HG03196 (cell line): ENCODE measurements around the gene CACNA1C.

Experiments used
- ATAC-seq: cut with Tn5 transposase; IDR thresholded peaks from one replicate; pipeline ENCODE4 v1.9.1; 2021; ENCODE audit not compliant: unreplicated experiment

The CACNA1C gene

DNA sequence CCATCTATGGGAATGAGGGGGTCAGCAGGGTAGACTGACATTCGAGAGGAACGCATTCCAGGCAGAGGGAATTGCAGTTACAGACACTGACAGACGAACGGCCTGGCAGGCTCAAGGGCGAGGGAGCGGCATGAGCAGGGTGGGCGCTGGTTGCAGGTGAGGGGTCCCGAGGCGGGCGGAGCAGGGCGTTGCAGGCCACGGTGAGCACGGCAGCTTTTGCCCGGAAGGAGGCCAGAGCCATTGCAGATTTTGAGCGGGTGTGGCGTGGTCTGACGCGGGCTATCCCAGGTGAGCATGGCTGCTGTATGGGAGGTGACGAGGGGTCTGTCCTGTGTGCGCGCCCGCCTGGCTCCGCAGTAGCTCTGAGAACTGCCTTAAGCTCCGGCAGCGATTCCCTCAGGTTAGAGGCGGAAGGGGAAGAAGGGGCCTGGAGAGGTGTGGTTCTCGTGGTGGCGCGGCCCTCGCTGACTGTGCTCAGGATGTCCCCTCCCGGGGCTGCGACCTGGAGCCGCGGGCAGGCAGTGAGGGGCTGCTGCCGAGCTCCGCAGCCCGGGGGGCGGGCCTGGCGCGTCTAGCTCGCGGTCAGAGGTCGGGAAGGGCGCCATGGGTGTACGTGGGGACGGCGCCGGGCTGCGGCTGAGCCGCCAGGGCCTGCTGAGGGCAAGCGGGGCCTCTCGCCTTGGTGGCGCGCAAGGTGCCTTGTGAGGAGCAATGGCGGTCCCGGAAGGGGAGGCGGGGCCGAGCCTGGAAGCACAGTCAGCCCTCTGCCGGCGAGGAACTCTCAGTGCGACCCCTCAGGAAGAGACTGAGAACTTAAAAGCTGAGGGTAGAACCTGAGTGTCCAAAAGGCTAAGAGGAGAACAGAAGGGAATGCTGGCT, 177.1 kb downstream of the CACNA1C start:
- no peak for ATAC-seq

DNA sequence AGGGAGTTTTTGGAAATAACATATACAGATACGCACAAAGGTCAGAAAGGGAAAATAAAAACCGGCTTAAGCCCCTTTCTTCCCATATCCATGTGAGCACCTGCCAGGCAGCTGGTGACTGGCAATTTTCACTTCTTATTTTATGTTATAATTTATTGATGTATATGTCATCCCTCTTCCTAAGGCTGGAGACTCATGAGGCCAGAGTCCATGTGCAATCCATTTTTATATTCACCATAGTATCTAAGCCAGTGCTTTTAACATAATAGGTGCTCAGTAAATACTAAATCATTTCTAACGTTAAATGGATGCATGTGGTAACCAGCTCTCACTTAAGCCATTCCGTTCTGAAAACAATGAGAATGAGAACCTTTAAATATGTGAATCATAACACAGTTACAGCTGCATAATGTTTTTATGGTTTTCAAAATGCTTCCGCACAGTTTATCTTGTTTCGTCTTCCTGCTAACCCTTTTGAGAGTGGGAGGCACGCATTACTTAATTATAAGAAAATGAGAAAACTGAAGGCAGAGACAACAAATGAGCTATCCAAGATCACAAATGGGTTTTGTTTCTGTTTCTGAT, 178.3 kb downstream of the CACNA1C start:
- ATAC-seq = no peak

DNA sequence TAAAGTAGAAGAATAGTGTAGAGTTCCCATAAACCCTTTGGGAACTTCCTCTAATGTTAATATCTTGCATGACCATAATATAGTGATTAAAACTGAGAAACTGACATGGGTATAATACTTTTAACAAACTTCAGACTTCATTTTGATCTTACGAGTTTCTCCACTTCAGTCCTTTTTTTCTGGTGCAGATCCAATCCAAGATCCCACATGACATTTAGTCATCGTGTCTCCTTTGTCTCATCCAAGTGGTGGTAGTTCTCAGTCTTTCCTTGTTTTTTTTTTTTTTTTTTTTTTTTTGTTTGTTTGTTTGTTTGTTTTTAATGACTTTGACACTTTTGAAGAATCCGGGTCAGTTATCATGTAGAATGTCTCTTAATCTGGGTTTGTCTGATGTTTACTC, 179.2 kb downstream of the CACNA1C start:
- ATAC-seq = no peak

DNA sequence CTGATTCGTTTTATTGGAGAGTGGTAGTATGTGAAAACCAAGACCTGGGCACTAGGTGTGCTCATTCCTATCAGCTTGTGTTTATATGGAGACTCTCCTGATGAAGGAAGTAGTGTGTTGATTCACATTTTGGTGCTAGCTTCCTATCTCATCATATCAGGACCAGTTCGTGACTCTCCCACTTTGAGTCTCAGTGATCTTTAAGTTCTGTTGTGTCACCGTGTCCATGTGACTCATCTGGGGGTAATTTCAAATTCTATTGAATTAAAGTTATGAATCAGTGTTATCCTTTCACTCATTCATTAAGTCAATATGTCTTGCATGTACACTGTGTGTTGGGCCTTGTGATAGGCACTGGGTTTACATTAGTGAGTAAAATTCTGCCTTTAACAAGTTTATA, 180.2 kb downstream of the CACNA1C start:
- no peak for ATAC-seq

DNA sequence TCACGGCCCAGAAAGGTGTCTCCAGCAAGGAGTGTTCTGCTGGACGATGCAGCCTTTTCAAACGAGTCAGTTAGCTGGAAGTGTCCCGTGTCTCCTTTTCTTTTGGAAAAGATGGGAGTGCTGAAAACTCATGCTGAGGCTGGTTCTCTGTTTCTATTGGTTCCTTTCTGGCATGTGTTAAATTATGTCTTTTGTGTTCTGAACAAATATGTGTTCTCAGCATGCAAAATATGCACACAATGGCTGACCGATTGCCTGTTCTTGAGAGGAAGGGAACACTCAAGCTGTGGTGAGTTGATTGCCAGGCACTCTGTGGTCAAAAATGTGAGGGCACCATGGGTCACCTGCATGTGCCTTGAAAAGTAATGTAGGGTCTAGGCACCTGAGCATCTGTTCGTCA, 181.3 kb downstream of the CACNA1C start:
- no peak for ATAC-seq

DNA sequence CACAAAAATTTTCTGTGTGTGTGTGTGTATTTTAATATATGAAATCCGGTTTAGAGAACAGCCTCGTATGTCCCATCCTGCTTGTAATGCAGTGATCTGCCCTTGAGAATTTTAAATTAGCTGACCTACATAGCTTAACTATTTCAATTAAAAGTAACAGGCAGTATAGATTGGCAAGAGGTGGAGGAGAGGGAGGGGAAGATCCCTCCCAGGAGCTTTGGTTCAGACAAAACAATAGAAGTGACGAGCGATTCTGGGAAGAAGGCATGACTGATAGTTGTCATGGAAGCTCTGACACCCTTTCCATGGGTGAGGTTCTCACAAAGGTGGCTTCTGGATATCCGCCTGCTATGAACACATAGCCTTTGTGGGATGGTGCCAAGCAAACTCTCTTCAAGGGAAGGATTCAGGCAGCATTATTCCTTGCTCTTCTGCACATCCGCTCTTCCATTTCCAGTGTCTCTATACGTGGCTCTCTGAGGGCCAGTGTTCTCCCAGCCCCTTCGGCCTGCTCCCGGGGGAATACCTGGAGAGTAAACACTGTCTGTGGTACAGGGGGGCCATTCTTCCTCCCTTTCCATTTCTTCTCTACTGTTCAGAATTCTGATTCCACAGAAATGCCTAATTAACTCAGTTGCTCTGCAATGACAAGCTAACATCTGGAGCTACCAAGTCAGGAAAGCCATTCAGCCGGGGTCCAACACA, 182.0 kb downstream of the CACNA1C start:
- no peak for ATAC-seq

DNA sequence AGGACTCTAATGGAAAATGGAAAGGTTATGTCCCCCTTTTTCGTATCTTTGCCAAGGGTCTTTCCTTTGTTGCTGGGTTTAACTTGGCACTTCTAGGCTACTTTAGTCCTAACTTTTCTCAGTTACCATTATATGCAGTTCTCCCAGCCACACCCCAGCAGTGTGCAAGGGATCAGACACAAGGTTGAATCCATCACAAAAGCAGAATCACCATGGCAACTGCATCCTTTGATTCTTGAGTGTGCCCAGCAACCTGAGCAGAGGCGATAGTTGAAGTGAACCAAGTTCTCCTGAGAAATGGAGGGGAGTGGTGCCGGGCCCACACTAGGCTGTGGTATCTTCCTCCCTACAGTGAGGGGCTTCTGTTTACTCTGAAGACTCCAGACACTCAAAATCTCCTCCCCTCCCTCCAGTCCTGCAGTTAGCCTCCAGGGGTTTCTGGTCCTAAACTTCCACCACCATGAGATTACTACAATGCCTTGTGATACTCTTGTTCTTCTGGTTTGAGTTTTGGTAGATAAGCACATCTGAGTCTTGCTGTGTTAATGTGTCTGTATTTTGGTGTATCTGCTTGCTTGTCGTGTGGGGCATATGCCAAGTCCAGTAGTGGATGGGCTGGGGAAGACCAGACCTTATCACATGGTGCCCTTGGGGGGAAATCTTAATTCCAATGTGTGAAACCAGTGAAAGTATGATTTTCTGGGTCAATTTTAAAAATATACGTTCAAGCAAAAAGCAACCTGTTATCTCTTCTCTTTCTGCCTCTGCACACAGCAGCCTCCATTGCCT, 183.9 kb downstream of the CACNA1C start:
- ATAC-seq = no peak

DNA sequence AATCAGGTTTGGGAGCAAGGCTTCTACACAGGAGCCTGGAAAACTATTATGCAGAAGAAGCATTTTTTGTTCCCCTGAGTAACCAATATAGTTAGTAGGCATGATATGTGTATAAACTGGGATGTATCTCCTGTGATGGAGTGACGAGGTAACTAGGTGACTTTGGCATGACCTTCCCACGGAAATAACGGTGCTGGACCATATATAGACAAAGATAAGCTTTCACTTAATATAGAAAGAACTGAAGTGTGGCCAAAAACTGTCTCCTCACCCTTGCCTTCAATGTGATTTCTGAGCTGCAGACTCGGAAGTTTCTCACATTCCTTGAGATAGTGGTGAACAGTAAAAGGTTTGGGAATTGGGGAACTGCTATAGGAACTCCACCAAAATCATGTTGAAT, 185.3 kb downstream of the CACNA1C start:
- ATAC-seq = no peak

DNA sequence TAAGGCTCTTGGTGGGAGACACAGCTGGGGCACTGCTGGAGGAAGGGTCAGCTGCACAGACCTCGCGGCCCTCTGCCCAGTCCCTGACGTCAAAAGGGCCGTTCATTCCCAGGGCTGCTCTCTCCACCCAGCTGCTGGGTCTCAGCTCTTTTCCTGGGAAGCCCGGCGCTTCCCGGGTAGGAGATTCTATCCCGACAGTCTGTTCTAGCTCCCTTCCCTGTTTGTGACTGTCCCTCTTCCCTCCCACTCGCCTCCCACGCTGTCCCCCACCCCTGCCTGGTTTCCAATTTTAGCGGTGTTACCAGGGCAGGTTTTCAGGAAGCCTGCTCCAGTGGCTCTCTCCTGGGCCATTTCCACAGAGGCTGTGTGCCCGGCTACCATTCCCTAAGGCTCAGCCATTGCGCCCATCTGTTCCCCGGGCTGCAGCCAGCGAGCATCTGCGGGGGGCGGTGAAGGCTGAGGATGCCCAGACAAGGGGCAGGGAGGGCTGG, 186.6 kb downstream of the CACNA1C start:
- ATAC-seq = no peak

DNA sequence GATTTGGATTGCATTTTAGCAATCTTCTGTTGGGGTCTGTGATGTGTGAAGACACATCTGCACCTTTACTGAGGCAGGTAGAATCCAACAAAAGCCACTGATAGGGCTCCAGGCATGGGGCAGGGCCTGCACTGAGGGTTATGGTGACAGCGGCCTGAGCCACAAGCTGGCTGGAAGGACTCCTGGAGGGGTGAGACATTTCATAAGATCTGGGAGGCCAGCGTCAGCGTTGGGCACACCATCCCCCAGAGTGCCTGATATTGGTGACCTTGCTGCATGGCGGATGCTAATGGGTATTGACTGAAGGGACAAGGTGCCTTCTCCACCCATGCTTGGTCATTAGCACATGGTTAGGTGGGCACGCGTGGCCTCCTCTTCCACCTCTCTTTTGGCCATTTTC, 187.6 kb downstream of the CACNA1C start:
- ATAC-seq = no peak

DNA sequence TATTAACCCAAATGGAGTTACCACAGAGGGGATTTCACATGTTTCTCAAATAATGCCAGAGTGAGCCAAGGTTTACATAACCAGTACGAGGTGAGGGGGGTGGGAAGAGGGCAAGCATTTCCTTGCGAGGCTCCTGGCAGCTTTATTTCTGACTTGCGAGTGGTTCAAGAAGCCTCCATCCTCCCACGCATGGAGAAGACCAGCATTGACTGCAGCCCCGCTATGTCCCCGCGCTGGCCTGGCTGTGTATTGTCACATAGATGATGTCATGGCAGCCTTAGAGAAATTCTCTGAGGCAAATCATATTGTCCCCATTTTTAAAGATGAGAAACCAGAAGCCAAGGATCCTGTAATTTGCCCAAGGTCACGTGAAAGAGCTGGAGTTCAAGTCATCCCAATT, 188.2 kb downstream of the CACNA1C start:
- ATAC-seq = no peak

DNA sequence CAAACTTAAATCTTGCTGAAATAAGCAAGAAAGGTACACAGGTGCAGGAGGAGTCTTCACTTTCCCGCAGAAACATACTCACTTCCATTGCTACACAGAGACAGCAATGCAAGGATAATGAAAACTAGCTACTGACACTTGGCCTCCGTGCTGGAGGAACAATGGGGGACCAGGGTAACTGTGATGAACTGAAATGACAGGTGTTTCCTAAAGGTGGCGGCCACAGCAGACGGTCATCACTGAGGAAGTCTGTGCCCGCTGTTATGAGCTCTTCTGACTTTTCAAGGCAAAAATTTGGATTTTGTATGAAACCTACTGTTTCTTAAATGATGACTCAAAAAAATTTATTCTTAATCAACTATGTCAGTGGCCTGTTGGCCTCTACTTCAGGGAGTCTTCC, 189.4 kb downstream of the CACNA1C start:
- no peak for ATAC-seq

DNA sequence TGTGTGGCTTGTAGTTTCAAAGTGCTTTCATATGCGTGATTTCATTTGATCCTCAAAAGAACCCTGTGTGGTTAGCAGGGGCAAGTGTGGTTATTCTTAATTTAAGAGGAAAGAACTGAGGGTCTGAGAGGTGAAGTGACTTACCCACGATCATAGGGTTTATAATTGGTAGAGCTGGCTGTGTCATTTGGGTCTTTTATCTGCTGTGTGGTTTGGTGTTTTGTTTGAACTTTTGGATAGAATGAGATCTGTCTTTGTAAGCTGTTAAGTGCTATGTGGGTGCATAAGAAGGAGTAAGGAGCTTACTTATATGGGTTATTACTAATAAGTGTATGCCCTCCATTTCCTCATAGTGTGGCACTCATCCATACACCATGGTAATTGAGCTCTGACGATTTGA, 190.0 kb downstream of the CACNA1C start:
- no peak for ATAC-seq

DNA sequence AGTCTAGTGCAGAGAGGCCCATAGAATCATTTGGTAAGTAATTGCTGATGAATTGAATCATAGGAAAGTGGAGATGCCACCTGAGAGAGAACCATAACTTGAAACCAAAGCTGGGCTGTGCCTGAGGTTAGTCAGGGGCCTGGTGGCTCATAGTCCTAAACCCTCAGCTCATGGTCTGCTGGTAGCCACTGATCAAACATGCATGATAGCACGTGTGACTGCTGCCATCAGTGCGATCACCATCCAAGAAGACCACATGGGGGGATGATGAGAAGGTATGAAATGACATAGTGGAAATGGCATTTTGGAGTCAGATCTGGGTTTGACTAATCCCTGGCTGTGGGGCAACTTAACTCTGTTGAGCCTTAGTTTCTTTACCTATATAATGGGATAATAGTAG, 190.5 kb downstream of the CACNA1C start:
- no peak for ATAC-seq

DNA sequence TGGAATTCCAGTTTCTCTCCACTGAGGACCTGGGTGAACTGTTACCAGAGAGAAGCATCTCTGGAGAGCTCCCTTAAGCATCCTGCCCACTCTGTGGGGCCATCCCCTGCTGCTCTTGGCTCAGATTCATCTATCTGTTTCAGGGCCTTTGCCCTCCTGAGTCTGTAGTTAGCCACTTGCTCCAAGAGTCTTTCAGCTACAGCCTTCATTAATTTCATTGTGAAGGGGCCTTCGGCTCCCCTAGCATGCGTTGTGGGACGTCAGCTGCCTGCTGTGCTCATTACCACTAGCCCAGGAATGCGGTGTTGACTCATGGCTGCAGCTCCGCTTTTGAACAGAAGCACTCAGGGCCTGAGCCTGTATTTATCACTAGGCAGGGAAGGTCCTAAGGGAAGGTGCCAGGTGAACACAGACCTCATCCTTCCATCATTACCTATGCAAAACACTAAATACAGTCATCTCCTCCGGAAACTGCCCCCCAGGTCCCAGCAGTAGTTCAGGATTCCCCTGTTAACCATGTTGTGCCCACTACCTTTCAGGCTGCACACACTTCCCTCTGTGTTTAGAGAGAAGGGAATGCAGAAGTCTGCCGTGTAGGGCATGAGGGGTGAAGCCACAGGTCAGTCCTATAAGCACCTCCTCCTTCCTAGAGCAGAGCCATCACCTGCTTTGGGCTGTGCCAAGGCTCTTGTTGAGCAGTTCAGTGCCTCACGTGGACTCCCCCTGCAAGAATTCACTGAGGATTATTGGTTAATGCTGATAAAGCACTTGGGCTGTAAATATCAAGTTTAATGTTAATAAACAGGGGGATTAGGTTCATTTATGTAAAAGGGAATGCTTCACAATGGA, 191.4 kb downstream of the CACNA1C start:
- ATAC-seq = no peak

DNA sequence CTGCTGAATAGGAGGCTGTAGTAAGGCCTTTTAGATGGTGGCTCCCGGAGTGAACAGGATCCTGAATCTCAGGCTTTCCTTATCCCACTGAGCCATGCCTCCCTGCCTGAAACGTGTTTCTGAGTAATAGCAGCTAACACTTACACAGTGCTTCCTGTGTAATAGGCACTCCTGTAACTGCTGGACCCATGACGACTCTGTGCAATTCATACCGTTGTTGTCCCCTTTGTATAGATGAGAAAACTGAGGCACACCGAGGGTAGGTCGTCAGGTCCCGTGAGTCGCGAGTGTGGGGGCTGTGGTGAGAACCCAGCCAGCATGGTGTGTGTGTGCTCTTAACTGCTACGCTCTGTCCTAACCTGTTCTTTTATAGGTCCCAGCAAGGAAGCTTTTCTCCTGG, 193.6 kb downstream of the CACNA1C start:
- ATAC-seq = no peak

DNA sequence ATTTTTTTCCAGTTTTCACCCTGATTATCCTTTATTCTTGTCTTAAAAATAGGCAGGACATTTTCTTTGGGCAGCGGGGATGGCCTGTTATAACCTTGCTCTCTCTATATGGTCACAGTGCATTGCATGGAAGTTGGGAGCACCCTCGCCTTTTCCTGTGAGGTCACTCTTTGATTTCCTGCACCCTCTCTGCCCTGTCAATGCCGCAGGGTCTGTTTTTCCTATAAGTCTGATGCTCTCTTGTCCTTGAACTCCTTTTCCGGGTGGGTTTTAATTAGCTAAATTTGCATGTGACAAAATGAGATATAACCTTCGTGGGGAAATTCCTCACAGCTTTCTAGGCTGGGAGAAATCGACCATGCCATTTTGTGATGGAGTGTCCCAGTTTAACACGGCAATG, 194.3 kb downstream of the CACNA1C start:
- no peak for ATAC-seq

DNA sequence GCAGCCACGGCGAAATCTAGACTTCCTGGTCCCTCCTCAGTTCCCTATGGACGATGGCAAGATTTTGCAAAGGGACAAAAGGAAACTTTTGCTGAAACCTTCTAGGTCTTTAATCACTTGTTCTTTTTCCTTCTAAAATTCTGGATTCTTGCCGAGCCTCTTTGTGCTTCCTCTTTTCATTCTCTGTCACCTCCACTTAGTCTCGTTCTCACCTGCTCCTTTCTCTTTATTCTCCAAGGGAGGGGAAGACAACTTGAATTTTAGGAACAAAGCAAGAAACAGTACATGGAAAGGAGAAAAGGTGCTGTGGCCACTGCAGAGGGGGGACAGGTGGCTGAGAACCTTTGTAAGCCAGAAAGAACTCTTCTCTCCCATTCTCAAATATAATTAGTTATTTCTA, 194.8 kb downstream of the CACNA1C start:
- ATAC-seq = no peak

DNA sequence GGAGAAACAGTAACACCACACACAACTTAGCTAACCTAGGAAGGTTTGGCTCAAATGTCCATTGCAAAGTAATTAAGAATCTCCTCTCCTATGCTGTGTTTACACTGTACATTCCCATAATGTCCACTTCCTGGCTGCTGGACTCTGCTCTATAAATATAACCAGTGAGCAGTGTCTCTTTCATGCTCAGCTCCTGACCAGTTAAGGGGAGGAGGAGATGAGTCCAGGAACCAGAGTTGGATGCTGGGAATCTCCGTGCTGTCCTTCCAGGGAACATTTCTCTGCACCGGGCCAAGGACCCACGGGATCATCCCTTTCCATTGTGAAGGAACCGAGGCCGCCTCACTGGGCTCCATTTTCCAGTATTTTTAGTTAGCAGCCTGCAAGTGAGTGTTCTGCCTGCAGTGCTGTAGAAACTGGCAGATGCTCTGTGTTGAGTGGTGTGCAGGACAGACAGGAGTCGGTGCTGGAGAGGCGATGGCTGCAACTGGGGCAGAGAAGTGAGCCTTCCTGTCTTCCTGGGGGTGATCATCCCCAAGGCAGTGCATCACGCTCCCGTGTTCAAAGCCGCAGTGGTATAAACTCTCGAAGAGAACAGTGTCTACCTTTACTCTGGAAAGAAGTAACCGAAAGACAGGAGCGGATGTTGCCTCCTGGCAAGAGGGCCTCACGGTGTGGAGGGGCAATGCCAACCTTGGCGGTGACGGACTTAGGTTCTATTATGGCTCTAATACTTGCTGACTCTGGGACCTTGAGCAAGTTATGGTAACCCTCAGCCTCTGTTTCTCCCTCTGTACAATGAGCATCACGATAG, 195.5 kb downstream of the CACNA1C start:
- no peak for ATAC-seq
